HG02970 (cell line): ENCODE data around the gene MMP14.
A peak's percentile ranks its signal among the peaks of the same experiment; 100 is the strongest.
"Not testable (repeated sequence)": the region's sequence is repeated elsewhere in the genome, so short reads cannot be mapped to it uniquely, and the experiment has no call there.

Source experiments
- ATAC-seq: cut with Tn5 transposase; IDR thresholded peaks from one replicate; pipeline ENCODE4 v1.9.1; 2021; ENCODE audit warnings: mild to moderate bottlenecking, moderate library complexity, moderate number of reproducible peaks; ENCODE audit not compliant: unreplicated experiment, low FRiP score

Gene MMP14

GRCh38 chr14:22813145-22813544 is 23.2 kb upstream of the MMP14 start:
- no peak for ATAC-seq

- no peak for ATAC-seq
Observed at GRCh38 chr14:22814373-22814772, 22.0 kb upstream of the MMP14 start.

DNA sequence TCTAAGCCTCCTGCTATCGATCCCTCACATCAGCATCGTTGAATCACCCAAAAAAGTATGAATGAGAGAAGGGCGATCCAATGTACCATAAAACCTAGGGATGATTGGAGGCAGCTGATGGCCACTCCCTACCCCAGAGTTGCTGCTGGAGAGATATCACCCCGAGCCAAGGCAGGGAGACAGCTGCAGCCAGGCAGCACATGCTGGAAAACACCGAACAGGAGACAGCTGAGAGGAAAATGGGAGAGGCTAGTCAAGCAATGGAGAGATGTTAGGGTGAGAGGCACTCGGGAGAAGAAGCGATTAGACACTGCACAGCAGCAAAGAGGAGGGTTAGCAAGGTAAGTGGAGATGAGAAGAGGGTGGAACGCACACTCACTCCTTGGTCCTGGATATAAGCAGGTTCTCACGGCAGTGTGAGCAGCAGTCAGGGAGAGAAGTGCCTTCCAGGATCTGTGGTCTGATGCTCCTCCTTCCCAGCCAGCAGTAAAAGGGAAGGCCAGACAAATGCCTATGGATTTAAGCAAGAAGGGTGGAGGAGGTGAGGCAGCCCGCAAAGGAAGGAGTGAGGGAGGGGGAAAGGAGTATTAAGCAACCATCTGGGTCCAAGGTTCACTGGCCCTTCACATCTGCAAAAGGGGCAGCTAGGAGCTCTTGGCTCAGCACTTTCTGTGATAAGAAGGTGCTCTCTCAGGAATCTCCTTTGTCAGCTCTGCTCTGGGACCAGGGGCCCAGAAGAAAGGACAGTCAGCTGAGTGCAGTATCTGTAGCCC is 21.3 kb upstream of the MMP14 start, which contains the start of gene SLC7A7:
Gene SLC7A7, minus strand, starts transcription at position 495 of the 773 bp plus-strand sequence. CDS start 2,037 bp downstream, outside the sequence.
- ATAC-seq, result no peak

DNA sequence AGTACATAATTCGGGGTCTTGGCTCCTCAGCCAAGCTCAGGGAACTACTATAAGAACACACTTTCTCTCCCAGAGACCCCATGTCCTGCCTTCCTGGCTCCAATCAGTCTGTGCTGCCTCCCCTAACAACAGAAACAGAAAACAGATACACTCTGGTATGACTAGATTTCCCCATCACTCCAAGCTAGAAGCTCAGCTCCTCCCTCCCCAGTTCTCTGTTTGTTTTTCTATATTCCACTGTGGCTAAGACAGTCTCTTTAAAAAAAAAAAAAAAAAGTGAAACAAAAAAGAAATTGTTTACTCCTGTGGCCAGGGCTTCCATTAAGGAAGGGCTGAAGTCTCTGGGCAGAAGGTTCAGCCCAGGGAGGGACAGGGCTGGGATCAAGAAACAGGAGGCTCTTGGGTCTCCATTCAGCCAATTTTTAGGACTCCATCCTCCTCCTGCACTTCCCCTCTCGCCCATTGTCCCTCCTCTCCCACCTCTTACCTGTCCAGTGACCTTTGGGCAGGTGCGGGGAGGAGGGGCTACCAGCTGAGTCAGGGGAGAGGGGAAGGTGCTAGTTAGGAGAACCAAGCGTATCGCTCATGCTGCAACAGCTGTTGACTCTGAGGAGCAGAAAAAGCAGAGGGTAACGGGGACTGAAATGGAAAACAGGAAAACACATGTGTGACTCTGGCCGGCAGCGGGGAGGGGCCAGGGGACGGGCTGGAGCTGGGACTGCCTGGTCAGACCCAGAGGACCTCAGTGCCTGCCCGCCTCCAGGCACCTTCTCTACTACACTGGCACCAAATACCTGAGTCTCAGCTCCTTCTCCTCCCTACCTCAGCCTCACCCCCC is 17.0 kb upstream of the MMP14 start:
- ATAC-seq, result no peak

DNA sequence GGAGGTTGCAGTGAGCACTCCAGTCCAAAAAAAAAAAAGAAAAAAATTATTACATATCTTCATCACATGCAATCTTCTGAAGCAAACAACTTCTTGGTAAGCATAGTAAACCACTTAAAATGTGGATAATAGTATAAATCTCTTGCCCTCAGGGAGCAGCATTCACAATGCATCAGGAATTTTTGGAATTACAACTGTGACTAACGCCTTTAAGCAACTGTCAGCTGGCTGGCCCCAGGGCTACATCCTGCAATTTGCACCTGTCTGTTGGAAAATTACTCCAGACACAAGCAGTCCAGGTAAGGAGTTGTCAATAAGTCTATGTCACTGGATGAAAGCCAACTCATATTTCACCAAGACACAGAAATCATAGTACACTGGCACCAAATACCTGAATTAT is 15.7 kb upstream of the MMP14 start:
- ATAC-seq, result no peak

- no peak for ATAC-seq
Observed at GRCh38 chr14:22821193-22822015, 15.0 kb upstream of the MMP14 start.

- no peak for ATAC-seq
Observed at GRCh38 chr14:22822016-22822570, 14.3 kb upstream of the MMP14 start.

DNA sequence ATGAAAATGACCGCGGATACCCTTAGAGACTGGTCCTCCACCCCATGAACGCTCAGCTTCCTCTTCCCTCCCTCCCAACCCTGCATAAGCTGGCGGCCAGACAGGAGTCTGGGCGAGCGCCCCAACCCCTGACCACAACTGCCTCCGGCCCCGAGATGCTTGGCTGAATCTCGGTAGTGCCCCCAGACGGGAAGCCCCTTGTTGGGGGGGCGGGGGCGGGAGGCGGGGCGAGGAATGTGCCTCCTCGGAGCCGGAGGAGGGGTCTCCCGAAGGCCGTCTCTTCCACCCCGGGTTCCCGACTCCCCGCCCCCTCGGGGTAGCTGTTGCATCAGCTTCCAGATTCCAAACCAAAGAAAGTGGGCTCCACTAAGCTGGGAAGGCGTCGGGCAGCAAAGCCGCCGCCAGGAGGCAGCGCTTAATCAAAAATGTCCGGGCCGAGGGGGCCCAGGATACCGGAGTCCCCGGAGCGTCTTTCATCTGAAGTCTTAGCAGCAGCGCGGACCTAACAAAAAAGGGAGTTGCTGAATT is 13.8 kb upstream of the MMP14 start:
- ATAC-seq, result peak; percentile 46

DNA sequence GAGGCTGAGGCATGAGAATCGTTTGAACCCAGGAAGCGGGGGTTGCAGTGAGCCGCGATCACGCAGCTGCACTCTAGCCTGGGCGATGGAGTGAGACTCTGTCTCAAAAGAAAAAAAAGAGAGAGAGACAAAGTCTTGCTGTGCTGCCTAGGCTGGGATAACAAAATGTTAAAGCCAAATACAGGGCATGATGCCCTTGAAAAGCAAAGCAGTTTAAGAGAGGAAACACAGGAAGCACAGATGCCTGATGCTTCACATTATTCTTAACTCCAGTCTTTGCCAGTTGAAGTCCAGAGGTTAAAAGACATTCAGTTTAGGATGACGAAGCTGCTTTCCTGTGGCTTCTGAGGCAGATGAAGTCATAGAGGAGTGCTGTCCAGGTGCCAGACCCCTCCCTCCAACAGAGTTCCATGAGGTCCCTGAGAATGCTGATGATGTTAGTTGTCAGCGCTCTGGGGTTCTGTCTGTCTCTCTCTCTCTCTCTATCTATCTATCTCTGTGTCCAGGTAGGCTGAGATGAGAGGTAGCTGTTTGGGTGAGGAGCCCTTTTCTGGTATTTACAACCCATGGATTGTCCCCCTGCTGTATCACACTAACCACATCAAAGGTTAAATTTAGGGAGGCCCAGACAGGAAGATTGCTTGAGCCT is 11.6 kb upstream of the MMP14 start:
- ATAC-seq, result no peak

DNA sequence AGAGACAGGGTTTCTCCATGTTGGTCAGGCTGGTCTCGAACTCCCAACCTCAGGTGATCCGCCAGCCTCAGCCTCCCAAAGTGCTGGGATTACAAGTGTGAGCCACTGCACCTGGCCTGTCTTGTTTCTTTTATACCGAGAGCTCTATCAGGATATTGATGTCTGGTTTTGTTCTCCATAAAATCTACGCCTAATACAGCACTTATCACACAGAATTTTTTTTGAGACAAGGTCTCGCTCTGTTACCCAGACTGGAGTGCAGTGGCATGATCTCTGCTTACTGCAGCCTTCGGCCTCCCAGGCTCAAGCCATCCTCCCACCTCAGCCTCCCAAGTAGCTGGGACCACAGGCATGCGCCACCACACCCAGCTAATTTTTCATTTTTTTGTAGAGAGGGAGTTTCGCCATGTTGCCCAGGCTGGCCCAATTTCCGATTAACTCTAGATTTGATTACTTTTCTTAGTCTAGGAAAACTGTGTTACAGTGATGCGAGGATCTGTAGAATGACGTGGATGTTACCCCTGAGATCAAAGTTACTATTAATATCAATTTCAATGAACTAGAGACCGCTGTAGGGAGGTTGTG is 7.2 kb upstream of the MMP14 start:
- ATAC-seq, result not testable (repeated sequence)

- peak; percentile 68 for ATAC-seq
Observed at GRCh38 chr14:22829661-22830442, 6.5 kb upstream of the MMP14 start, which contains the start of gene MRPL52. Gene MRPL52, plus strand, starts transcription at chr14:22829887. Its CDS starts 26 bp downstream, at chr14:22829913.

DNA sequence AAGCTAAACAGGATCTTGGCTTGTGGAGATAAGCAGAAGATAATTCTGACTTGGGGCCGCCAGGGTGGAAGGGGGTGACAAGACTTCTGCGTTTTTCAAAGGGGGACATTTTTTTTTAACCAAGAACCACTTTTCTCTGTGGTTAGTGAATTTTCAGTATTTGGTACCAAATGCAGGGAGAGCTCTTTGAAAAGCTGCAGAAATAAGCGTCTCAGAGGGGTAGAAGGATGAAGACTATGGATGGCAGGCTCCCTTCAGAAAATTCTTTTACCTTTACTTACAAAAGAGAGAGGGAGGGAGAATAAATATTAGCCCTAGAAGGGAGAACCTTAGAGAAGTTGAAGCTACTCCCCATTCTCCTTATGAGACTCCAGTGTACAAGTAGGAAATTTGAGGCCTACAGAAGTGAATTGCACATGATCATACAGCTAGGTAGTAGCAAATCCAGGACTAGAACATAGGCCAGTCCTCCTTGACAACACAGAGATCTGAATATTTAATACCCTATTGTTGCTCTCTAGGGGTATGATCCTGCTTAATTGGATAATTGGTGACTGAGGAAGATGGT is 5.9 kb upstream of the MMP14 start:
- ATAC-seq, result no peak

GRCh38 chr14:22835505-22835904 is 880 bp upstream of the MMP14 start:
- ATAC-seq, result no peak

- no peak for ATAC-seq
Observed at GRCh38 chr14:22837114-22837749, 847 bp downstream of the MMP14 start.

GRCh38 chr14:22837750-22838538 is 1.6 kb downstream of the MMP14 start:
- no peak for ATAC-seq

GRCh38 chr14:22838631-22839041 is 2.3 kb downstream of the MMP14 start:
- no peak for ATAC-seq
